ENCODE measurements around the gene TAMALIN. TPM values are rescaled to one million over a fixed set of nuclear protein-coding genes. Genes with fewer than 3 reads are reported as not detected.

TAMALIN gene
- total and polyA plus RNA-seq, 2 of the 4 experiments (the other 2 are of a cell fraction) = 2.7 to 5.3 TPM

DNA sequence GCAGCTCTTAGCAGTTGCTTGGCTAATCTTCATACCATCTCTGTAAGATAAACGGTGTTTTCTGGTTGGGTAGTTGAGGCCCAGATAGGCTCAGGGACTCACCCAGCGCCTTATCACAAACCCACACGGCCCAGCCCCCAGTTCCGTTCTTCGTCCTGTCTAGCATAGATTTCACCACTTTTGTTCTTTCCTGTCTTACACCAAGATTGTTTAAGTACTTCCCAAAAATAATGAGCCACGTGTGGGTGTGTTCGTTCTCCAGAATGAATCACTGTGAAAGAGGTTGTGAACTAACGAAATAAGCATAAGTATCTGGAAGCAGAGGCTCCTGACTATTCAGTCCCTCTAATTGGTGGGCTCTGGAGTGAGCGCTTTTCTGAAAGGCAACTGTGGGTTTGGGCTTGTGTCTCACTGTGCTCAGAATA lies 33.9 kb upstream of the TAMALIN start:
- Histone ChIP-seq H3K4me3 (ENCODE audit: insufficient read depth, low read depth, low read length) (no peak overlapping the region), H2BK20ac (ENCODE audit: low read depth, low read length) (peak overlapping the region; percentile 95), H3K4me2 (ENCODE audit: low read depth, low read length) (peak overlapping the region; percentile 56), H2AK5ac (ENCODE audit: low read depth, low read length) (peak overlapping the region; percentile 88), H3K23ac (ENCODE audit: low read depth, low read length) (peak overlapping the region; percentile 93), H3K36me3 (ENCODE audit: control insufficient read depth, insufficient read depth, low read length) (peaks cover 21% of the 10 kb centered on the region), H2BK15ac (ENCODE audit: low read depth, low read length) (peak overlapping the region; percentile 96; the same call in 2 of the 3 replicates), H2BK5ac (ENCODE audit: low read depth, low read length, poor library complexity, severe bottlenecking) (peak overlapping the region; percentile 83), H3K56ac (ENCODE audit: extremely low read depth, insufficient read depth, low read length) (no peak overlapping the region), H2BK120ac (ENCODE audit: low read depth, low read length) (peak overlapping the region; percentile 95), H3K79me1 (ENCODE audit: low read depth in 1 of 2, low read length in 2 of 2) (peaks cover 35 to 93% of the 10 kb centered on the region in 2 experiments), H3K9ac (ENCODE audit: low read depth, low read length) (no peak overlapping the region), H2AFZ (replicated peaks; ENCODE audit: low read length, poor library complexity) (no peak overlapping the region), H3K27me3 (ENCODE audit: control insufficient read depth, insufficient read depth, low read length) (no peaks in the 10 kb centered on the region), H4K5ac (ENCODE audit: low read depth, low read length) (no peak overlapping the region), H4K91ac (ENCODE audit: insufficient read depth, low read depth, low read length) (peak overlapping the region; percentile 86), H3K18ac (ENCODE audit: low read depth, low read length) (0 out of 2 replicates have a peak overlapping the region, but pooled peaks have one; percentile 31), H3K14ac (replicated peaks; ENCODE audit: low read depth, low read length) (peak overlapping the region; percentile 87), H4K8ac (ENCODE audit: low read depth in 2 of 2, low read length in 2 of 2) (peak overlapping the region; percentile 59 to 79; a peak in 3 of 4 replicates), H3K9me3 (ENCODE audit: control insufficient read depth, insufficient read depth, low read length) (no peaks in the 10 kb centered on the region), H3K4me1 (ENCODE audit: control insufficient read depth, insufficient read depth, low read length) (peaks cover 38% of the 10 kb centered on the region), H3K4ac (ENCODE audit: low read depth, low read length) (peak overlapping the region; percentile 97), H3K27ac (ENCODE audit: insufficient read depth, low read length) (peak overlapping the region; percentile 34; the same call in 1 of the 2 replicates), H3K9me1 (ENCODE audit: insufficient read depth, low read length) (peaks cover 42% of the 10 kb centered on the region), H4K20me1 (ENCODE audit: insufficient read depth, low read length) (peaks cover 15% of the 10 kb centered on the region), H2AK9ac (replicated peaks; ENCODE audit: low read depth, low read length, poor library complexity) (peak overlapping the region; percentile 18)
- ChIA-PET CTCF (interaction anchor here (1.2 kb wide), 1 partner anchor 21 kb away, joined by 4 read pairs; no protein-coding TSS in a partner anchor), POLR2A (ENCODE audit: unreplicated experiment) (no interaction called here)
- WGBS, 2 experiments (ENCODE audit: extremely low coverage in 2 of 2, insufficient read length in 1 of 2) = no CpG with 5 or more reads among the region's 9 CpGs
- no TSS peak for BruUV-seq (replicated peaks)
- in situ Hi-C loops (cut with MboI; ENCODE audit: low sequenced_read_pairs) = no loop called here
- ATAC-seq (ENCODE audit: low read depth) = peak; percentile 35
- intact Hi-C loops (cut with micrococcal nuclease) = no loop called here
- TF ChIP-seq SMC3 (IDR thresholded peaks at IDR 0.05; ENCODE audit: low read depth, low read length) = no peak
- TF ChIP-seq, protein P1, sequence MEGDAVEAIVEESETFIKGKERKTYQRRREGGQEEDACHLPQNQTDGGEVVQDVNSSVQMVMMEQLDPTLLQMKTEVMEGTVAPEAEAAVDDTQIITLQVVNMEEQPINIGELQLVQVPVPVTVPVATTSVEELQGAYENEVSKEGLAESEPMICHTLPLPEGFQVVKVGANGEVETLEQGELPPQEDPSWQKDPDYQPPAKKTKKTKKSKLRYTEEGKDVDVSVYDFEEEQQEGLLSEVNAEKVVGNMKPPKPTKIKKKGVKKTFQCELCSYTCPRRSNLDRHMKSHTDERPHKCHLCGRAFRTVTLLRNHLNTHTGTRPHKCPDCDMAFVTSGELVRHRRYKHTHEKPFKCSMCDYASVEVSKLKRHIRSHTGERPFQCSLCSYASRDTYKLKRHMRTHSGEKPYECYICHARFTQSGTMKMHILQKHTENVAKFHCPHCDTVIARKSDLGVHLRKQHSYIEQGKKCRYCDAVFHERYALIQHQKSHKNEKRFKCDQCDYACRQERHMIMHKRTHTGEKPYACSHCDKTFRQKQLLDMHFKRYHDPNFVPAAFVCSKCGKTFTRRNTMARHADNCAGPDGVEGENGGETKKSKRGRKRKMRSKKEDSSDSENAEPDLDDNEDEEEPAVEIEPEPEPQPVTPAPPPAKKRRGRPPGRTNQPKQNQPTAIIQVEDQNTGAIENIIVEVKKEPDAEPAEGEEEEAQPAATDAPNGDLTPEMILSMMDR (conservative IDR thresholded peaks at IDR 0.05; ENCODE audit: low read depth, low read length) = no peak
- TF ChIP-seq CHD1 (IDR thresholded peaks at IDR 0.05; ENCODE audit: low read depth, low read length) = 0 out of 2 replicates have a peak, but pooled peaks have one; percentile 44
- no peak for TF ChIP-seq MAZ (IDR thresholded peaks at IDR 0.05; ENCODE audit: borderline replicate concordance, low read depth, low read length)
- TF ChIP-seq, protein P2, sequence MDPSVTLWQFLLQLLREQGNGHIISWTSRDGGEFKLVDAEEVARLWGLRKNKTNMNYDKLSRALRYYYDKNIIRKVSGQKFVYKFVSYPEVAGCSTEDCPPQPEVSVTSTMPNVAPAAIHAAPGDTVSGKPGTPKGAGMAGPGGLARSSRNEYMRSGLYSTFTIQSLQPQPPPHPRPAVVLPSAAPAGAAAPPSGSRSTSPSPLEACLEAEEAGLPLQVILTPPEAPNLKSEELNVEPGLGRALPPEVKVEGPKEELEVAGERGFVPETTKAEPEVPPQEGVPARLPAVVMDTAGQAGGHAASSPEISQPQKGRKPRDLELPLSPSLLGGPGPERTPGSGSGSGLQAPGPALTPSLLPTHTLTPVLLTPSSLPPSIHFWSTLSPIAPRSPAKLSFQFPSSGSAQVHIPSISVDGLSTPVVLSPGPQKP (IDR thresholded peaks at IDR 0.05; ENCODE audit: borderline replicate concordance, low read depth, low read length) = no peak
- TF ChIP-seq CEBPB (IDR thresholded peaks at IDR 0.05; ENCODE audit: low read depth, low read length) = peak; percentile 45; the same call in 1 of the 2 replicates
- no peak for TF ChIP-seq RAD21 (IDR thresholded peaks at IDR 0.05; ENCODE audit: low read length)
- no peak for TF ChIP-seq POLR2A (IDR thresholded peaks at IDR 0.05; ENCODE audit: low read depth, low read length)
- TF ChIP-seq BHLHE40 (IDR thresholded peaks at IDR 0.05; ENCODE audit: low read depth, low read length) = 0 out of 2 replicates have a peak, but pooled peaks have one; percentile 37
- 0 out of 2 replicates have a peak, but pooled peaks have one; percentile 22 for TF ChIP-seq FOS (IDR thresholded peaks at IDR 0.05; ENCODE audit: low read depth, low read length)
- TF ChIP-seq MXI1 (IDR thresholded peaks at IDR 0.05; ENCODE audit: borderline replicate concordance, low read depth, low read length) = no peak
- TF ChIP-seq, protein P3, sequence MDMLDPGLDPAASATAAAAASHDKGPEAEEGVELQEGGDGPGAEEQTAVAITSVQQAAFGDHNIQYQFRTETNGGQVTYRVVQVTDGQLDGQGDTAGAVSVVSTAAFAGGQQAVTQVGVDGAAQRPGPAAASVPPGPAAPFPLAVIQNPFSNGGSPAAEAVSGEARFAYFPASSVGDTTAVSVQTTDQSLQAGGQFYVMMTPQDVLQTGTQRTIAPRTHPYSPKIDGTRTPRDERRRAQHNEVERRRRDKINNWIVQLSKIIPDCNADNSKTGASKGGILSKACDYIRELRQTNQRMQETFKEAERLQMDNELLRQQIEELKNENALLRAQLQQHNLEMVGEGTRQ (IDR thresholded peaks at IDR 0.05; ENCODE audit: low read depth, low read length) = peak; percentile 61
- no peak for TF ChIP-seq NFE2L2 (IDR thresholded peaks at IDR 0.05; ENCODE audit: low read depth, low read length)
- TF ChIP-seq RCOR1 (IDR thresholded peaks at IDR 0.05; ENCODE audit: insufficient replicate concordance, low read length) = no peak
- TF ChIP-seq MAFK (IDR thresholded peaks at IDR 0.05; ENCODE audit: low read depth, low read length) = no peak
- TF ChIP-seq RFX5 (IDR thresholded peaks at IDR 0.05; ENCODE audit: low read depth, low read length) = no peak
- dilution Hi-C loops (cut with HindIII; ENCODE audit: low sequenced_read_pairs, unreplicated experiment) = loop anchor here (25.0 kb wide), 1 partner anchor 111 kb away; no protein-coding TSS in a partner anchor
- peak; percentile 73 for DNase-seq
